AG09319 (cell line): ENCODE results near the gene DNAJC30.

ENCODE experiments used
- DNase-seq: peaks from one replicate; pipeline ENCODE4 v3.0.0-alpha.2; 2010; ENCODE audit warnings: low read depth; ENCODE audit errors: extremely low read depth
- TF ChIP-seq, protein P1 (sequence below): IDR thresholded peaks from 2 replicates; pipeline ENCODE4 v1.5.1; 2011; ENCODE audit warnings: low read depth, mild to moderate bottlenecking, inconsistent platforms, low read length, moderate library complexity

DNAJC30 gene

DNA sequence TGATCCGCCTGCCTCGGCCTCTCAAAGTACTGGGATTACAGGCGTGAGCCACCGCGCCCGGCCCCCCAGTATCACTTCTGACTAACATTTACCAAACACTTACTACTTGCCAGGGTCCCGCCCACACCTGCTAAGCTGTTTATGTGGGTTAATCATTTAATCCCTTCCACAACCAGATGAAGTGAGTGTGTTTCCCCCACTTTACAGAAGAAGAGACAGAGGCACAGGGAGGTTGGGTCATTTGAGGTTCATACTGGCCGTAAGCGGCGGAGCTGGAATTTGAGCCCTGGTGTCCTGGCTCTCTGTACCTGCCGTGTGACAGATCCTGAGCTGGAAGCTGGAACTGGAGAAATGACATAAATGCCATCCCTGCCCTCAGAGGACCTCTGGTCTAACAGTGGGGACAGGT is 30.7 kb downstream of the DNAJC30 start:
- DNase-seq: no peak
- TF ChIP-seq, protein P1, sequence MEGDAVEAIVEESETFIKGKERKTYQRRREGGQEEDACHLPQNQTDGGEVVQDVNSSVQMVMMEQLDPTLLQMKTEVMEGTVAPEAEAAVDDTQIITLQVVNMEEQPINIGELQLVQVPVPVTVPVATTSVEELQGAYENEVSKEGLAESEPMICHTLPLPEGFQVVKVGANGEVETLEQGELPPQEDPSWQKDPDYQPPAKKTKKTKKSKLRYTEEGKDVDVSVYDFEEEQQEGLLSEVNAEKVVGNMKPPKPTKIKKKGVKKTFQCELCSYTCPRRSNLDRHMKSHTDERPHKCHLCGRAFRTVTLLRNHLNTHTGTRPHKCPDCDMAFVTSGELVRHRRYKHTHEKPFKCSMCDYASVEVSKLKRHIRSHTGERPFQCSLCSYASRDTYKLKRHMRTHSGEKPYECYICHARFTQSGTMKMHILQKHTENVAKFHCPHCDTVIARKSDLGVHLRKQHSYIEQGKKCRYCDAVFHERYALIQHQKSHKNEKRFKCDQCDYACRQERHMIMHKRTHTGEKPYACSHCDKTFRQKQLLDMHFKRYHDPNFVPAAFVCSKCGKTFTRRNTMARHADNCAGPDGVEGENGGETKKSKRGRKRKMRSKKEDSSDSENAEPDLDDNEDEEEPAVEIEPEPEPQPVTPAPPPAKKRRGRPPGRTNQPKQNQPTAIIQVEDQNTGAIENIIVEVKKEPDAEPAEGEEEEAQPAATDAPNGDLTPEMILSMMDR: no peak

DNA sequence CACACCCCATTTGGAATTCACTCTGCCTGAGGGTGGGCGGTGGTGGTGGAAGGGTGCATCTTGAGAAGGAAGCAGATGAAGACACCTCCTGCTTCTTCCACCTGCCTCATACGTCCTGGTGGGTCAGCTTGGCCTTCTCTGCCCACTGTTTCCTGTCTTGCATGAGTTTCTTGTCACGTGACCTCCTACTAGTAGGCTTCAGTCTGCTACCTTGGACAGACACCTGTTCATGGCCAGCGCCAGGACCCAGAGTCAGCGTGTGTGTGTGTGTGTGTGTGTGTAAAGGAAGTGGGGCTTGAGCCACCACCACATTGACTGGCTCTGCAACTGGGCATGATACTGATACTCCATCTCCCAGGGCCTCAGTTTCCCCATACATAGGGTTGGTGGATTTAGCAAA is 32.7 kb downstream of the DNAJC30 start:
- no peak for DNase-seq
- TF ChIP-seq, protein P1: no peak

DNA sequence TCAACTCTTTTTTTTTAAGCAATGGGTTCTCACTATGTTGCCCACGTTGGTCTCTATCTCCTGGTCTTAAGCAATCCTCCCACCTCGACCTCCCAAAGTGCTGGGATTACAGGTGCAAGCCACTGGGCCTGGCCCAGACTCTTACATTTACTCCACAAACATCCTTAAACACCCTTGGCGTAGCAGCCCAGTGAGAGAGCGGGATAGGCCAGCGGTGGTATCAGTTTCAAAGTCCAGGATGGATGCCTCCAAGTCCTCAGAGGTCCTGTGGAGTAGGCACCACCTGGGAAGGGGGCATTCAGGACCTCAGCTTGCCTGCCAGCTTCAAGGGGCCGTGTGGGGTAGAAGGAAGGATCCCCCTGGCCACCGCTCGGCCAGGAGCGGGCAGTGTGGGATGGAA is 33.7 kb downstream of the DNAJC30 start:
- TF ChIP-seq, protein P1: no peak
- no peak for DNase-seq

DNA sequence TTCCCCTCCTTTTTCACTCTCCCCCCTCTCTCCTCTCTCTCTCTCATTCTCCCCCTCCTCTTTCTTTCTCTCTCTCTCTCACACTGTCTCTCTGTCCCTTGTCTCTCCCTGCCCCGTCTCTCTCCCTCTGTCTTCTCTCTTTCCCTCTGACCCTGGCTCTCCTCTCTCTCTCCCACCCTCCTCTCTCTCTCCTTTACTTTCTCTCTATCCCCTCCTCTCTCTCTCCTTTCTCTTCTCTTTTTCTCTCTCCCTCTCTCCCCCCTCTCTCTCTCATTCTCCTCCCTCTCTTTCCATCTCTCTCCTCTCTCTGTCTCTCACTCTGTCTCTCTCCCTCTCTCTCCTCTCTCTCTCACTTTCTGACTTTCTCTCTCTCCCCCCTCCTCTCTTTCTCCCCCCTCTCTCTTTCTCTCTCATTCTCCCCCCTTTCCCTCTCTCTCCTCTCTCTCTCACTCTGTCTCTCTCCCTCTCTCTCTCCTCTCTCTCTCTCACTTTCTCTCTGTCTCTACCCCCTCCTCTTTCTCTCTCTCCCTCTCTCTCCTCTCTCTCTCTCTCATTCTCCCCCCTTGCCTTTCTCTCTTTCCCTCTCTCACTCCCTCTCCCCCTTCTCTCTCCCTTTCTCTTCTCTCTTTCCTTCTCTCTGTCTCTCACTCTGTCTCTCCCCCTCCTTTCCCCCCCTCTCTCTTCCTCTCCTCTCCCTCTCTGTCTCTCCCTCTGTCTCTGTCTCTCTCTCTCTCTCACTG is 34.5 kb downstream of the DNAJC30 start:
- DNase-seq: no peak
- TF ChIP-seq, protein P1: no peak

DNA sequence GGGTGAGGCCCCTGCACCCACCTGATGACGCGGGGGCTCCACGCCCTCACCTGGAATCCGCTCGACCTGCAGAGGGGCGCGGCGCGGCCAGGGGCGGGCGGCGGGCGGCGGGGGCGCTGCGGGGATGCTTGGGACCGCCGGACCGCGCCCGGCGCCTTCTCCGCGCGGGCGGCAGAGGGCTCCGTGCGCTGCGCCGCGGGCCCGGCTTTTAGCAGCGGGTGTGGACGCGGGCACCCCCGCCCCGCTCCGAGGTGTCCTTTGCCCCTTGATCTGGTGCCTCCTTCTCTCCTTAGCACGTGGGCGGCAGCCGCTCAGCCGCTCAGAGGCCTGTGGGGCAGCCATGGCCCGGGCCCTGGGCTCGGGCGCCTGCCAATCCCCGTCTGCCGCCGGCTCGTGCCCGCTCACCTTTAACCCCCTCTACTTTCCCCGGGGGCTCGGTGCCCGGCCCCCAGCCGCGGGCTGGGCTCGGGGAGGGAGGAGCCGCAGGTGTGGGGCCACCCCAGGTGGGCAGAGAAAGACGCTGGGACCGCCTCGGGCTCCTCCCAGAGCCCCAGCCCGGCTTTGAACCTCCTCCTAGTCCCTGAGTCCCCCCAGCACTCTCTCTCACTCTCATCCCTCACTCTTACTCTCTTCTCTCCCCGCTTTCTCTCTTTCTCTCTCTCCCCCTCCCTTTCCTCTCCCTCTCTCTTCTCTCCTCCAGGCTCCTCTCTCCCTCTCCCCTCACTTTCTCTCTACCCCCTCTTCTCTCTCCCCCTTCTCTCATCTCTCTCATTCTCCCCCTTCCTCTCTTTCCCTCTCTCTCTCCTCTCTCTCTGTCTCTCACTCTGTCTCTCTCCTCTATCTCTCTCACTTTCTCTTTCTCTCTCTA is 35.3 kb downstream of the DNAJC30 start:
- TF ChIP-seq, protein P1: no peak; the same call in 1 of the 2 replicates
- no peak for DNase-seq

DNA sequence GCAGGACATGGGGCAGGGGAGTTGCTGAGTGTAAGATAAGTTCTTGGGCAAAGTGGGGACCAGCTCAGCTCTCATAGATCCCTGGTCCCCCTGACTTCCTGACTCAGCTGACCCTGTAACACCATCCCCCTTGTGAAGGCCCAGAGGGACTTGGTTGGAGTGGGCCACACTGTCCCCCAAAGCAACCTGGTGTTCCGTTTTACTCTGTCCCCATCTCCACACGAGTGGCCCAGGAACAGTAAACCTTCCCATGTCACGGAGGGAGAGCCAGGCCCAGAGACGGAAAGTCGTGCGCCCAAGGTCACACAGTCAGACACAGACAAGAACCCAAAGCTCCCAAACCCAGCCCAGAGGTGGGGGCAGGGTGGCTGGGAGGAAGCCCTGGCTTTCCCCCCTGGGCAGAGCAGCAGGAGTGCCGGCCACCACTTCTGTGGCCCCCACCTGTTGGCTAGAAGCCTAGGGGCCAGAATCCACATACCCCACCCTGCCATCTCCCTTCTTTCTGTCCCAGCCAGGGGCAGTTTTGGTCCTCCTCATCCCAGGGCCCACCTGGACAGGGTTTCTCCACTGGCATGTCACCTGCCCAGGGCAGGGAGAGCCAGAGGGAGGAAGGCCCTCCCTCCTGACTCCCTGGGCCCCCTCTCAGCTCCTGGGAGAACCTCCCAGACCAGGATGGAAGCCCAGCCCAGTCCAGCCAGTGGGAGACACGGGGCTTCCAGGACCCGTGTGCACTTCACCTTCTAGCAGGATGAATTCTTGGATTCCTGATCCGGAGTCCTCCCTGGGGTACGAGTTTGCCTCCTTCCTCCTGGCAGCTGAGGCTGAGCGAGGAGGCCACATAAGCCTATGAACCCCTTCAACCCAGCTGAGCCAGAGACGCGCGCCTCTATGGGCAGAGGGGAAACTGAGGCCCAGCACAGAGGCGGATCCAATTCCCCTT is 36.2 kb downstream of the DNAJC30 start:
- no peak for DNase-seq
- TF ChIP-seq, protein P1: no peak
